GM20431 (cell line): ENCODE measurements around the gene SEMA5A.

Source experiments
- in situ Hi-C: fragments of 300-500 bp; cut with MseI, MboI; formaldehyde crosslinking; loops from one replicate; pipeline ENCODE4 v1.15.0; 2020; ENCODE audit warnings: low sequenced_read_pairs; ENCODE audit not compliant: unreplicated experiment

Gene SEMA5A

DNA sequence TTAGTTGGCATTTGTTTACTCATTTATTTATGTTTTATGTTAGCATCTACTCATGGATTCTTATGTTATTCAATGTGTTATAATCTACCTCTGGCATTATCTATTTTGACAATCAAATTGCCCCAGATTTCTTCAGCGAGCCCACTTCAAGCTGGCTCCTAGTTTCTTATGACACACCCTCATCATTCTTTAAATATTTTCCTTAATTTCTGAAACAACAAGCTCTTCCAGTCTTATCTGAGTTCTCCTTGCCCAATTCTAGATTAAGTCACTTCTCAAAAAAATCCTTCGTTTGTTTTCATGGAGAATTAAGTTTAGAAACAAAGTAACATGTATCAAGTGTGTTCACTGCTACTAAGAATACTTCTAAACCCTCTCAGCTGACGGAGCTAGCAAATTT lies 229.8 kb downstream of the SEMA5A start:
- in situ Hi-C loops, result no loop called here

DNA sequence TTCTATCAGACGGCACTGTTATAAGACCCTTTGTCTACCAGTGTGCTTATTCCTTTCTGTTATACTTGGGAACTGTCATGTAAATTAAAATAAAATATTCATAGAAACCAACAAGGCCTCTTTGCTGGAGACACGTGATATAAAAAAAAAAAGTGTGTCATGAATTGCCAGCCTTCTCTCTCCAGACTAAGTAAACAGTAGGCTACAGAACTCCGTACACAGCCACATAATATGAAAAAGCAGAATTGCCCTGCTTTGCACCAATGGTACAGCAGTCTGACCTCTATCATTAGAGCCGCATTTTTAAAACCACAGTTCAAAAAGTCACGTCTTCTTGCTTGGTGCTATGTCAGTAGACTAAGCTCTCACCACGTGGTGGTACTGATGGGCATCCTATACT lies 231.3 kb downstream of the SEMA5A start:
- in situ Hi-C loops, result no loop called here

DNA sequence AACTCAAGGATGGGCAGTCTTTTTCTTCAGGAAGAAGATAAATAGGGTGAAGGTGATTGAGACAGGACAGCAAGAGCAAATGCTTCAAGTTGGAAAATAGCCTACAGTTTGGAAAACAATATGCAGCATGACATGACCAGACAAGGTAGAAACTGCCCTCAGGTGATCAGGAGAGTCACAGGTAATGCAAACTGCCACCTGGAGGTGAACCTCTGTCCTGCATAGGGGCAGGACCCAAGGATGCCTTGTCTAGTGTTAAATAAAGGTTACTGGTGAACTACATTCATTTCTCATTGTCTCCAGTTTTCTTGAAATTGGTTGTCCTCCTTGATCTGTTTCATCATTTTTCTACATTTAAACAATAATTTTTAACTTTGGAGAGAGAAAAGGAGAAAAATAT lies 232.1 kb downstream of the SEMA5A start:
- in situ Hi-C loops, result no loop called here

- in situ Hi-C loops, result no loop called here
Observed at GRCh38 chr5:9307150-9307549, 238.7 kb downstream of the SEMA5A start.

DNA sequence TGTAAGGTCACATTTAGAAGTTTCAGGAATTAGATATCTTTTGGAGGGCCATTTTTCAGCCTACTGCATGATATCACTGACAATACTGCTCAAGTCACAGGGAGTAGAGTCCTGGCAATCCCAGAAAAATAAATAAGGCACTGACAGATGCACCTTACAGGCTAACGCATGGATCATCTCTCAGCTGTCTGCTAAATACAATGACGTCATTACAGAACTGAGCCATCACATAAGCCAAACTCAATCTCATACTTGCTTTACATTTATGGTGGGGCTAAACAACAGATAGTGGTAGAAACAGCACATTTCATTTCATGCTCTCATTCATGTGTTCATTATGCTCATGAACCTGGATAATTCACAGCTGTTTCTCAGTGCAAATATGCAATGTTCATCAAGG lies 243.7 kb downstream of the SEMA5A start:
- in situ Hi-C loops, result no loop called here

DNA sequence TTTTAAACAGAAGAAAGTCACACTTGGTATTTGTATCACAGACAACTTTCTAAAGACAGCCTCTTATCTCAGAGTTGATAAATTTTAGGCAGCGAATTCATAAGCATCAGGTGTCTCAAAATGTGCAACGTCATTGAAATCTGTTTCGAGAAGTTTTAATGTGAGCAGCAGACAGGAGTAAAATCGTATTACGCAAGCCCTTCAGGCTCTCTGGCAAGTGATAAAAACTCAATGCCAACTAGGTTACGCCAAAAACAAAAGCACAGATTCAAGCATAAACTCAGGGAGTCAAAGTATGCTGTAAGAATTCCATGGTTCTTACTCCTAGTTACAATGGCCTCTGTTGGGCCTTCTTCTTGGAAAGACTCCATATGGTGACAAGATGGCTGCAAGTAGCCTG lies 244.7 kb downstream of the SEMA5A start:
- in situ Hi-C loops, result no loop called here

DNA sequence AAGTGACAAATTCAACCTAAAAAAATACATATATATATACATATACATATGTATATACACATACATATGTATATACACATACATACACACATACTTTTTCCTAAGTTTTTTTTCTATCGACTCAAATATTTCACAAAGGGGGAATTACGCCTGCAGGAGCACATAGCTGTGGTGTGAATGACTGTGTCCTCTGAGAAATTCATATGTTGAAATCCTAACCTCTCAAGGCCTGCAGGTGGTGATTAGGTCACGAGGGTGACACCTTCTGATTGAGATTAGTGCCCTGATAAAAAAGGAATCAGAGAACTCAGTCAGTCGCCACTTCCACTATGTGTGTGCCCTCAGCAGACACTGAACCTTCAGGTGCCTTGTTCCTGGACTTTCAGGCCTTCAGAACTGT lies 248.7 kb downstream of the SEMA5A start:
- in situ Hi-C loops, result no loop called here

DNA sequence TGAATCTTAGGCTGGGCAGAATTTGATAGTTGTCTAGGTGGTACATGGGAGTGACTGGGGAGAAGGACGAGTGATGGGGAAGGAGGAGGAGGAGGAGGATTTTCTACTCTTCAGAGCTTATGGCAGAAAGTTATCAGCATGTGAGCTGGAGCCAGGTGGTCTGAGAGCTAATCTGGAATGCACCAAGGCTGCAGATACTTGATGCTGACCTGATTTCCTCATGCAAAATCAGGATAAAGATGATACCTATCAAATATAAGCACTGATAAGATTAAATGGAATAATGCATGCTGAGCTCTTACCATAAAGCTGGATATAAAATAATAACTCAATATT lies 250.4 kb downstream of the SEMA5A start:
- in situ Hi-C loops, result no loop called here

GRCh38 chr5:9294793-9295465 lies 250.9 kb downstream of the SEMA5A start:
- in situ Hi-C loops, result no loop called here

DNA sequence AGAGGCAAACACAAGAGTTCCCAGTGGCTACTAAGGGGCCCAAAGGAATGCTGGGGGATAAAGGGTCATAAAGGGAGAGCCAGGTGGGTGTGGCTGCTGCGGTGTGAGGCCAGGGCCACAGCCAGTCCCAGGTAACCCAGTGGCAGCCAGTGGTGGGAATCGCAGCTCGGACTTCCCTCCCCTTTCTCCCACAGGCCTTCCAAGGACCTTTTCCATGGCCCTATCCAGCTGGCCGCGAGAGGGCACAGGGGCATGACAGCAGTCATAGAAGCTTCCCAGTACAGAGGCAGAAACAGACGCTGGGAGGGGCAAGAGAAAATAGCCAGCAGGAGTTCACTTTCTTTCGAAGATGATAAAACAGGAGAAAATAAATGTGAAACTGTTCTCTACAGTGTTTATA lies 257.6 kb downstream of the SEMA5A start:
- in situ Hi-C loops, result no loop called here

GRCh38 chr5:9284781-9285307 lies 261.0 kb downstream of the SEMA5A start:
- in situ Hi-C loops, result no loop called here

GRCh38 chr5:9284272-9284671 lies 261.6 kb downstream of the SEMA5A start:
- in situ Hi-C loops, result no loop called here

DNA sequence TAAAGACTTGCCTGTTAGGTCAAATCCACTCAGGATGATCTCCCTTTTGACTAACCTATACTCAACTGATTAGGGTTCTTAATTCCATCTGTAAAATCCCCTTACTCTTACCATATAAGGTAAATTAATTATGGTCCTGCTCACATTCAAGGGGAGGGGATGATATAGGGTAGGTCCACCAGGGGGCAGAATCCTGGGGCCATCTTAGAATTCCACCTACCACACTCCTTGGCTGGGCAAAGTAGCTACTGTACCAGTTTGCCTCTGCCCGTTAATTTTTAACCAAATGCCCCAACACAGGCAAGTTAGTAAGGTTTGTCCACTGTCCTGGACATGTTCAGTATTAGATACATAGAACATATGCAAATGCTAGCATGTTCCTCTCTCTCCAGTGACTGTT lies 262.4 kb downstream of the SEMA5A start:
- in situ Hi-C loops, result no loop called here

DNA sequence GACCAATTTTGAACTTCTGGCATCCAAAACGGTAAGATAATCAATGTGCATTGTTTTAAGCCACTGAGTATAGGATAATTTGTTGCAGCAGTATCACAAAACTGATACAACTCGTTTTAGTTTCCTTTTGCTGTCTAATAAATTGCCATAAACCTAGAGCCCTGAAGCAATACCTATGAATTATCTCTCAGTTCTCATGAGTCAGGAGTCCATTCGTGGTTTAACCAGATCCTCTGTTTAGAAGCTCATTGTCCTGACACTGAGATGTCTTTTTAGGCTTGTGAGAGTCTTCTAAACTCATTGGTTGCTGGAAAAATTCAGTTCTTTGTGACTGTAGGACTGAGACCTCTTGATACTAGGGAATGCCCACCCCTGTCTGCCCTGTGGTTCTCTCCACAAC lies 262.9 kb downstream of the SEMA5A start:
- in situ Hi-C loops, result no loop called here

DNA sequence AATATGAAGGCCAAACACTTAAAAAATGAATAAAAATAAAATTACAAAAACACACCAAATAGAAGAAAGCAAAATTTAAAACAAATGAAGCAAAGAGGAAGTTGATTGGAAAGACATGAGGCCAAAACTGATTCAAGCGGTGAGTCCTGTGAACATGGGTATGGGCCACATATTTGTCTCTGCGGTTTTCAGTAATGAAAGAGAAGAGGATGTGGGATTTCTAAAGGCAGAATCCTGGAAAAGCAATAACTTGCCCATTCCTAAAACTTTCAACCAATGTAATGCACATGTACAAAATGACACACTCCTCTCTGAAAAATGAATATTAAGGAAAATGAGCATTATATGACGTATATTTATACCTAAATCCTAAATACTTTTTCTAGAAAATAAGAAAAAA lies 263.7 kb downstream of the SEMA5A start:
- in situ Hi-C loops, result no loop called here

DNA sequence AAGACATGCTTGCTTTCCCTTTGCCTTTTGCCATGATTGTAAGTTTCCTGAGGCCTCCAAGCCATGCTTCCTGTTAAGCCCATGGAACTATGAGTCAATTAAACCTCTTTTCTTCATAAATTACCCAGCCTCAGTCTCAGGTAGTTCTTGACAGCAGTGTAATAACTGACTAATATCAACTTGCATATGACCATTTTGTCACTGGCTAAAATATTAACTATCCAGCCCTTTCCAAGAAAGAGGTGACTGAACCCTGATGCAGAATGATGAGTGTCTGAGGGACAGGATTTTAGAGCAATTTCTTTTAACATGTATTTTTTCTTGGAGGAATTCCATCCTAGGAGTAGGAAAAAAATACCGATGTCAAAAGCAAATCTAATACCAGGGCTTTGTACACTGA lies 266.1 kb downstream of the SEMA5A start:
- in situ Hi-C loops, result no loop called here

DNA sequence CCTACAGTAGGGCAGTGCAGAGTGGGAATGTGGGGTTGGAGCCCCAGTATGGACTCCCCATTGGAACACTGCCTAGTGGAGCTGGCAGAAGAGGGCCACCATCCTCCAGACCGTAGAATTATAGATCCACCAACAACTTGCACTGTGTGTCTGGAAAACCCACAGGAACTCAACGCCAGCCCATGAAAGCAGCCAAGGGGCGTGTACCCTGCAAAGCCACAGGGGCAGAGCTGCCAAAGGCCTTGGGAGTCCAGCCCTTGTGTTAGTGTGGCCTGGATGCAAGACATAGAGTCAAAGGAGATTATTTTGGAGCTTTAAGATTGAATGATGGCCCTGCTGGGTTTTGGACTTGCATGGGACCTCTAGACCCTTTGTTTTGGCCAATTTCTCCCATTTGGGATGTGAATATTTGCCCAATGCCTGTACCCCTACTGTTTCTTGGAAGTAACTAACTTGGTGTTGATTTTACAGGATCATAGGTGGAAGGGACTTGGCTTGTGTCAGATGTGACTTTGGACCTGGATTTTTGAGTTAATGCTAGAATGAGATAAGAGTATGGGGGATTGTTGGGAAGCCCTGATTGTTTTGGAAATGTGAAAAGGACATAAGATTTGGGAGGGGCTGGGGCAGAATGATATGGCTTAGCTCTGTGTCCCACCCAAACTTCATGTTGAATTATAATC lies 266.8 kb downstream of the SEMA5A start:
- in situ Hi-C loops, result no loop called here

DNA sequence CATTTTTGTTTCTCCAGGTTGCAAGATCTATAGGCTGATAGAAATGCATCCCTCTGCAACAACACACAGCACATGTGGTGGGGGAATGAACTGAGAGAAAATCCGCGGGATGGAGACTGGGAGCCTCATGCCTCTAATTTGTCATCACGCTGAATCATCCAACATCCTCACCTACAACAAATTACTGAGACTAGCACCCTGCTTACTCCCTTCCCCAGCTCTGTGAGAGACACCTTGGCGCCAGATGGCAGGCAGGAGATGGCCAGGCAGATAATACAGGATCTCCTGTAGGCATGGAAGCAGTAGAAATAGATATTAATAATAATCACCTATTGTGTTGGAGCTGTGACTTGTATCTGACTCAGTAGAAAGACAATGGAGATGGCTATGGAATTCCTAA lies 276.9 kb downstream of the SEMA5A start:
- in situ Hi-C loops, result no loop called here

DNA sequence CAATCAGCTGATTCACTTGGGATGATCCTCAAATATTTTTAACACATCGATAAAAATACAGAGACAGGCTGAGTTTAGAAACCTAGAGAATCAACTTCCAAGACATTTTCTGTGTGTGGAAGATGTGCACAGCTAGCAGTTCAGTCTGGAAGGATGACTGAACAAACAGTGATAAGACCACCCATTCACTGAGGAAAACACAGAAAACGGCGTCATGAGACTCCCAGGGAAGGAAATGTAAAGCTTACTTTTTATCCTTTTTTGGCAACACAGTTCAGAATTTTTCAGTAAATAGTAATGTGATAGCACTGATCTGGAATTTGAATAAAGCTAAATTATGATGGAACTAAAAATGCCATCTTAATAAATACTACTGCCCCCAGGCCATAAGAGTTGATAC lies 277.6 kb downstream of the SEMA5A start:
- in situ Hi-C loops, result no loop called here

- in situ Hi-C loops, result no loop called here
Observed at GRCh38 chr5:9265441-9266287, 280.2 kb downstream of the SEMA5A start.

- in situ Hi-C loops, result no loop called here
Observed at GRCh38 chr5:9264301-9264700, 281.6 kb downstream of the SEMA5A start.
